IPS-18c (cell line): Measurements from ENCODE around the gene CPT1A.

ENCODE experiments used
- H3K4me3 ChIP-seq: 2 replicates; pipeline ENCODE4 v1.7.0; 2013; ENCODE audit warnings: low read depth, mild to moderate bottlenecking, low read length, moderate library complexity; ENCODE audit not compliant: insufficient read depth
- H3K9me3 ChIP-seq: one replicate; pipeline ENCODE4 v1.6.1; 2013; ENCODE audit warnings: mild to moderate bottlenecking, low read length, moderate library complexity; ENCODE audit not compliant: control insufficient read depth, insufficient read depth

The CPT1A gene

DNA sequence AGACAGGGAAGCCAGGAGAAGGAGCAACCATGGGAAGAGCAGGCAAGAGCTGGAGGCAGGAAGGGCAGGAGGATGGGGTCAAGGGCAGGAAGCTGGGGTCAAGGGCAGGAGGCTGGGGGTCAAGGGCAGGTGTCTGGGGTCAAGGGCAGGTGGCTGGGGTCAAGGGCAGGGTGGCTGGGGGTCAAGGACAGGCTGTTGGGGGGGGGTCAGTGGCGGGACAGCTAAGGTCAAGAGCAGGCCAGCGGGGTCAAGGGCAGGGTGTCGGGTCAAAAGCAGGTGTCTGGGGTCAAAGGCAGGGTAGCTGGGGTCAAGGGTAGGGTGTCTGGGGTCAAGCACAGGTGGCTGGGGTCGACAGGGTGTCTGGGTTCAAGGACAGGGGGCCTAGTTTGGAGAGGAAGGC, 24.2 kb downstream of the CPT1A start:
- Histone ChIP-seq H3K4me3 (no peak overlapping the region), H3K9me3 (peaks cover 2% of the 10 kb centered on the region)

DNA sequence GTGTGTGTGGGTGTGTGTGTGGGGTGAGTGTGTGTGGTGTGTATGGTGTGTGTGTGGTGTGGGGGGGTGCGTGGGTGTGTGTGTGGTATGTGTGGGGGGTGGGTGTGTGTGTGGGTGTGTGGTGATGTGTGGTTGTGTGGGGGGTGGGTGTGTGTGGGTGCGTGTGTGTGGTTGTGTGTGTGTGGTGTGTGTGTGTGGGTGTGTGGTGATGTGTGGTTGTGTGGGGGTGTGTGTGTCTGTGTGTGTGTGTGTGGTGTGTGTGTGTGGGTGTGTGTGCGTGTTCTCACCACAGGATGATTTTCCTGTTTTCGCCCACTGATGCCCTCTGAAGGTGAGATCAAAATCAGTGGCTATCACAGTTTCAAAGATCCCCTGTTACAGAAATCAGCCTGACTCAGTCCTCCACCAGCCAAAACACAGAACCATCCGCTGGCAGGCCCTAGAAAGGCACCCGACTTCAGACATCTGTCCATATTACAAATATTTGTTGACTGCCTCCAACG, 24.7 kb downstream of the CPT1A start:
- peaks cover 2% of the 10 kb centered on the region for H3K9me3 ChIP-seq
- no peak overlapping the region for H3K4me3 ChIP-seq

DNA sequence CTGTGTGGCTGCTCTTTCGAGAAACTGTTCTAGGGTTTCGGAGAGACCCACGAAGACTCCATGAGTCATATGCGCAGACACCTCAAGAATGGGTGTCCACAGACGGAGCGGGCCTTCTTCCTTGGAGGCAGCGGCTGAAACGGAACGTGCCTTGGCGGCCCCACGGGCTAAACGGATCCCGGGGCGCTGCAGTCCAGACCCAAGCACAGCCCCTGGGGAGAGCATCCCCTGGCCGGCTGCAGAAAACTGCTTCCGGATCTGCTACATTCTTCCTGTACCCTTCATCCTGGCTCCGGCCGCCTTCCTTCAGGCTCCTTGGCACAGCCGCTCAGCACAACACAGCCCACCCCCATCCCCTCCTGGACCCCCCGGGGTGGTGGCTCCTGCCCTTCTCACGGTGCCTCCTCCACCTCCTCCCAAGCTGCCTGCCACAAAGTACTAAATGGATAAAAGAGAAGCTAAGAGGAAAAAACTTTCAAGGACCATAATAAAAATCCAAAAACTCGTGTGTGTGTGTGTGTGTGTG, 25.4 kb downstream of the CPT1A start:
- no peak overlapping the region for H3K4me3 ChIP-seq

DNA sequence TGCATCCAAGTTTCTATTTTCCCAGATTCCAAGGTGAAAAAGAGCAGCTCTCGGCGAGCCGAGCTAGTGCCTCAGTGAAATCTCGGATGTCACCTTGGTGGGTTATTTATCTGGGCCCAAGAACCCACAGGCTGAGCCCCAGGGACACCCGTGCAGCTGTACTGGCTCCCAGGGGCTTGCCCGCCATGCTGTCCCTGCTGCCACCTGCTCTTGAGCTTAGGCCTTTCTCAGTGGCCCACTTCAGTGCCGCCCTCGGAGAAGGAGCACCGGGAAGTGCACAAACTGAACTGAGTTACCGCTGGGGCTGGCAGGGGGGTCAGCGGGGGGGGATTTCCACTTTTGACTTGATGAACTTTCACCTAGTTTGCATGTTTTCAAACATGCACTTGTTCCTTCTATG, 27.9 kb downstream of the CPT1A start:
- Histone ChIP-seq H3K9me3 (peaks cover 2% of the 10 kb centered on the region), H3K4me3 (no peak overlapping the region)

More for the DNA sequence above, 25.4 kb downstream of the CPT1A start:
- peaks cover 2% of the 10 kb centered on the region for H3K9me3 ChIP-seq

DNA sequence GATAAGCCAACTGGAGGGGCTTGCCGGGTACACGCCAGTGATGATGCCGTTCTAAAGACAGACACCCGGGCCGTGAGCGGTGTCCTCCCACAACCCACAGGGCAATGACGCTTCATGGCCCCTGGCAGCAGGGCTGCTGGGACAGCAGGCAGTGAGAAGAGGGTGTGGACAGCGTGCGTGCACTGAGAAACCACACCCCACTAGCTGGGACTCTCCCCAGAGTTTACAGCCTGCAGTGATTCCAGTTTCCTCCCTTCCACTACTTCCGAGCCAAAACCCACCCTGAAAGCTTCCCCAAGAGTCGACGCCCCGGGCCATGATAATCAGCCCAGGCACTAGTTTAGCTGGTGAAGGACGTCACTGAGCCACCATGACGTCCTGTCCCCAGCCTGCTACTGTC, 29.2 kb downstream of the CPT1A start:
- peaks cover 2% of the 10 kb centered on the region for H3K9me3 ChIP-seq
- H3K4me3 ChIP-seq = no peak overlapping the region

DNA sequence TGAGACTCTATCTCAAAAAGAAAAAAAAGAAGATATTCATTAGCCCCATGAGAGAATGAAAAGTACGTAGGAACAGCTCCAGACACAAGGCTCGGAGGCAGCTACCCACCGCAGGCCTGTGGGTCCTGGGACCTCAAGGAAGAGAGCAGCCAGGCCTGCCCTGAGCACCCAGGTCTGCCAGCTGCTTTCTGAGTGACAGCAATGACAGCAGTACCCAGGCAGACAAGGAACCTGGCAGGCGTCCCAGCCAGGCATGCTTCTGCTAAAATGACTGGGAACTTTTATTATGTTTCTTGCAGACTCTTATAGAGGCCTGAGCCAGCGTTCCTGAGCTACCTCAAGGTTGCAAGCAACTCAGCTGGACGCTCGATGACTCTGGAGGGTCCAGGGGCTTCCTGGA, 31.6 kb downstream of the CPT1A start:
- peaks cover 2% of the 10 kb centered on the region for H3K9me3 ChIP-seq
- H3K4me3 ChIP-seq = no peak overlapping the region

DNA sequence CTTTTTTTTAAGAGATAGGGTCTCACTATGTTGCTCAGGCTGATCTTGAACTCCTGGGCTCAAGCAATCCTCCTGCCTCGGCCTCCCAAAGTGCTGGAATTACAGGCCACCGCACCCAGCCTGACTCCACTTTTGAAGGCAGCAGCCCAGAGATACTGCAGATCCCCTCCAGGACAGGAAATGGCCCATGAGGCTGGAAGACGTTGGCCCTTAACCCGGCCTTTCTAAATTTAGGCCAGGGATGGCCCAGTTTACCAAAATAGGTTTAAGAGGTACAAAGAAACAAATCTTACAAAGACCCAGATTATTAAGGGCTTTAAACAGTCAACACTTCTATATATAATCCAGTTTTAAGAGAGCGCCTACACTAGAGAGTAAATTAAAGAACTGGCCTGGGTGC, 32.2 kb downstream of the CPT1A start:
- peaks cover under 1% of the 10 kb centered on the region for H3K9me3 ChIP-seq
- H3K4me3 ChIP-seq = no peak overlapping the region

DNA sequence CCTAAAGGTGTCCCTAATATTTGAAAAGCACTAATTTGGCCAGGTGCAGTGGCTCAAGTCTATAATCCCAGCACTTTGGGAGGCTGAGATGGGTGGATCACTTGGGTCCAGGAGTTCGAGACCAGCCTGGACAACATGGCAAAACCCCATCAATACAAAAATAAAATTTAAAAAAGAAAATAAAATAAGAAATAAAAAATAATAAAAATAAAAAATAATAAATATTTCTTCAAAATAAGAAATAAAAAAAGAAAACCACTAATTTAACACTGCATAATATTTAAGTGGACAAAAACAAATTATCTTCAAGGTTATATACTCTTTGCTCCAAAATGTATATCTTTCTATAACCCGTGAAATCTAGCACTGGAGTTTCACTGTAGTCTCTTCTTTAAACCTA, 32.9 kb downstream of the CPT1A start:
- no peak overlapping the region for H3K4me3 ChIP-seq

DNA sequence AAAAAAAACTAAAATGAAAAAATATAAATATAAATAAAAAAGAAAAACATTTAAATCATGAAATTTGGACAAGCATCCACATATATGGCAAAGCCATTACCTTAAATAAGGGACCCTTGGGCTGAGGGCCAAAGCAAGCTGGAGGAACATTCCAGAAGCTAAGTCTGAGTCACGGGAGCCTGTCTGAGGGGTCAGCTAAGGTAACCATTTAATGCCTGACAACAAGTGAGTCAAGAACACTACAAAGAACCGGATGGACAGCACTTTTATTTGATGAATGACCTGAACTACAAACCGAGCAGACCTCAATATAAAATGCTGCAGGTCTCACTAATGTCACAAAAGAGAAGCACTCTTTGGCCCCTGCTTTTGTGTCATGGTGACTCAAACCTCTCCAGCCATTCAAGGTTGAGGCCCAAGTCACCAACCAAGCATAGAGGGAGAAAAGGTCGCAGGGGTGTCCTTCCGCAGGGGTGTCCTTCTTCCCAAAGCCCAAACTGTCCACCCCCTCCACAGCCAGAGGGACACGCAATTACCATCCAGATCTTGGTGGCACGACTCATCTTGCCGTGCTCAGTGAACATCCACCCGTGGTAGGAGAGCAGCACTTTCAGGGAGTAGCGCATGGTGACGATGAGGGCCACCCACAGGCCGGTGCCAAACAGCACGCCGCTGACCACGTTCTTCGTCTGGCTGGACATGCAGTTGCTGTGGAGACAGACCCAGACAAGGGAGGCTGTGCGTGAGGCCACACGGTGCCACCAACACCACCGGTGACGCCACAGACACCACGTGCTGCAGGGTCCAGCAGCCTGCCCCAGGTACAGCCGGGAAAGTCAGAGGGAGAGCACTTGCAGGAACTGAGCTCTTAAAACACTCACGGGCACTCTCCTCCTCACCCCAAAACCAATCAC, 34.5 kb downstream of the CPT1A start:
- Histone ChIP-seq H3K4me3 (no peak overlapping the region), H3K9me3 (no peaks in the 10 kb centered on the region)

More for the DNA sequence above, 32.9 kb downstream of the CPT1A start:
- H3K9me3 ChIP-seq = no peaks in the 10 kb centered on the region

DNA sequence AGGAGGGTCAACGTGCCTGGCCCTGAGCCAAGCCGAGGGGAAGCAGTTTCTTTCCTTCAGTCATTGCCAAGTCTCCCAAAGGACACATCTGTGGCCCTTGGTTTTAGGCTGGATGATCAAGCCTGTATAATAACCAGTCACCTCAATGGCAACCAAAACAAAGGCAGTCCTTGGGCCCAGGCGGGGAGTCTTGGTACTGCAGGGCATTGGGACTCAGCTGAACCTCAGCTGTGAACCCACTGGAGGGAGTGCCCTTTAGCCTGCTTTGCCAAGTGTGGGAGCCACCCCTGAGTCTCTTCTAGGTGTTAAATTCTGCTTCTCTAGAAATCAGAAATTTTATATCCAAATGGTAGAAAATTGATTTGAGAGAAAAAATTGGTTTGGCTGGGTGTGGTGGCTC, 36.9 kb downstream of the CPT1A start:
- H3K9me3 ChIP-seq = no peaks in the 10 kb centered on the region
- no peak overlapping the region for H3K4me3 ChIP-seq

DNA sequence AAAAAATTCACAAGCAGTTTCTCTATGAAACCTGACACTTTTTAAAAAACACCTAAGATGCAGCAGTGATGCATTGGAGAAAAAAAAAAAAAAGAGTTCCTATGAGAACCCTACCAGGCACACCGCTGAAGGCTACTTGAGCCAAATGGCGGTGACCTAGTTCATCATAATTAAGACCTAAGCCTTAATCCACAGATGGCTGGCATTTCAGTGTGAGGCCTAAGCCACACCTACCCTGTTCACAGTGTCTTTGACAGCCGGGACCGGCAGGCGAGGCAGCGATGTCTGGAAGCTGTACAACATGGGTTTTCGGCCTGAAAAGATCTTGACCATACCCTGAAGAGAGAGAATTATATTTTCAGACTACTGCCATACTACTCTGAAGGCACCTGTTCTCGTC, 38.0 kb downstream of the CPT1A start:
- H3K4me3 ChIP-seq = no peak overlapping the region
- H3K9me3 ChIP-seq = no peaks in the 10 kb centered on the region

DNA sequence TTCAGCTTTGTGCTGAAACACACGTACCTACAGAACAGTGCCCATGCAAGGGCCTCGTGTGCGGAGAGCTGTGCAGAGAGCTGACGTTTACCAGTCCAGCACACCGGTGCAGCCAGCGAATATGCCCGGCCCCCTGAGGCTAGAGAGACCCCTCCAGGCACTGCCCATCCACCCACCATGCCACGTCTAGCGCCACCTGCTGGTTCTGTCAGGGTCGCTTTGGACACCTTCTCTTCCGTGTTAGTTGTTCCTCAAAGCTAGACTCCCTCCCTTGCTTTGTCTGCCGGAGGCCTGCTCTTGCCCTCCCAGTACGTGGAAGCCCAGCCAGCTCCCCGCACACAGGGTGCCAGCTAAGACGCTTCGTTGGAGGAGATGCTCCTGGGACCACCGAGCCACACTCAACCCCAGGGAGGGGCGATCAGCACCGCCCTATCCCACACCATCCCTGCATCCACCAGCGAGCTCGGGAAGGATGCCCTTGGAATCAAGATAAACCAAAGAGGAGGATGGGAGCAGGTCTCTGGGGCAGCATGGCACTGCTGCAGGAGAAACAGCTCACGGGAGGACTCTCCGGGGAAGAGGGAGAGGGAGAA, 43.4 kb downstream of the CPT1A start:
- Histone ChIP-seq H3K4me3 (no peak overlapping the region), H3K9me3 (no peaks in the 10 kb centered on the region)

DNA sequence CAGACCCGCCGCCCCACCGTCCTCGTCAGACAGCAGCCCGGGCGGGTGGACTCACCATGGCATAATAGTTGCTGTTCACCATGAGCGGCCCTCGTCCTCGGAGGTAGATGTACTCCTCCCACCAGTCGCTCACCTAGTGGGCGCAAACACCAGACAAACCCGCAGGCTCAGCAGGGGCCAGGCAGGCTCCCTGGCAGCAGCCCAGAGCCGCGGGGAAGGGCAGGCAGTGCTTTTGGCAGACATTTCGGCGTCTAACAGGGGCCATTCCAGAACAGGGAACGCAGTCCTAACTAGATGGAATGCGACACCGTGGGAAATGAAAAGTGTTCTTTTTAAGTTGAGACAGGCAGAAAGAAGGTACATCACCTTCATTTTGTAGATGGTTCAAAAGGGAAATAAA, 44.9 kb downstream of the CPT1A start:
- H3K4me3 ChIP-seq = no peak overlapping the region
- H3K9me3 ChIP-seq = no peaks in the 10 kb centered on the region

DNA sequence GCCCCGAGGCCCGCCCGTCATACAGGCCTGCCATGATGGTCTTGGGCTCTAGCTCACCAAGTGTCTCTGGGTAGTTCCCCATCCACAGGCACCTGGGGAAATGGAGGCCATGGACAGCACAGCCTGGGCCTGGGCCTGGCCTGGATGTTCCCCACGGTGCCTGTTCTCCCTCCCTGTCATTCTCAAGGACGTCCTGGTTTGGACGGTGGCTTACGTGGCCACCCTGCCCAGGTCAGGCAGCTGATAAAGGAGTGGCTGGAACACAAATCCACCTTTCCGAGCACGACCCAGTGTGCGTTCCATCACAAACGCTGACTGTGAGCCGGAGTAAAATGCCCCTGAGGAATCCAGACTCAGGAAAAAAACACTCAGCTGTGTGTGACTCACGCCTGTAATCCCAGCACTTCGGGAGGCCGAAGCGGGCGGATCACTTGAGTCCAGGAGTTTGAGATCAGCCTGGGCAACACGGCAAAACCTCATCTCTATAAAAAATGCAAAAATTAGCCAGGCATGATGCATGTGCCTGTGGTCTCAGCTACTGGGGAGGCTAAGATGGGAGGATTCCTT, 49.2 kb downstream of the CPT1A start:
- Histone ChIP-seq H3K9me3 (no peaks in the 10 kb centered on the region), H3K4me3 (no peak overlapping the region)

DNA sequence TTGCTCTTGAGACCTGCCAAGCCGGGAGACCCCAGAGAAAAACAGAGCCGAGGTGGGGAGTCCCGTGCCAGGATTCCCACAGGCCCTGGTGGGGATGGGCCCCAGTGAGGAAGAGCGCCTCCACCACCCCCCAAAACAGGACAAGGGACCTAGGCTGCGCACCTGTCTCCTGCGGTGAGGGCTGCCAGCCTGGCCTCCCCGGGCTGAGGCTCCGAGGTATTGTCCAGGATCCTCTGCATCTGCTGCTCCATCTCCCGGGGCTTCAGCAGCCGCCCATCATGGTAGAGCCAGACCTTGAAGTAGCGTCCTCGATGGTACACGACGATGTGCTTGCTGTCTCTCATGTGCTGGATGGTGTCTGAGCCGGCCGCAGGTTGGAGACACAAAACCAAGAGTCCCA, 57.1 kb downstream of the CPT1A start:
- H3K9me3 ChIP-seq = no peaks in the 10 kb centered on the region
- H3K4me3 ChIP-seq = no peak overlapping the region

DNA sequence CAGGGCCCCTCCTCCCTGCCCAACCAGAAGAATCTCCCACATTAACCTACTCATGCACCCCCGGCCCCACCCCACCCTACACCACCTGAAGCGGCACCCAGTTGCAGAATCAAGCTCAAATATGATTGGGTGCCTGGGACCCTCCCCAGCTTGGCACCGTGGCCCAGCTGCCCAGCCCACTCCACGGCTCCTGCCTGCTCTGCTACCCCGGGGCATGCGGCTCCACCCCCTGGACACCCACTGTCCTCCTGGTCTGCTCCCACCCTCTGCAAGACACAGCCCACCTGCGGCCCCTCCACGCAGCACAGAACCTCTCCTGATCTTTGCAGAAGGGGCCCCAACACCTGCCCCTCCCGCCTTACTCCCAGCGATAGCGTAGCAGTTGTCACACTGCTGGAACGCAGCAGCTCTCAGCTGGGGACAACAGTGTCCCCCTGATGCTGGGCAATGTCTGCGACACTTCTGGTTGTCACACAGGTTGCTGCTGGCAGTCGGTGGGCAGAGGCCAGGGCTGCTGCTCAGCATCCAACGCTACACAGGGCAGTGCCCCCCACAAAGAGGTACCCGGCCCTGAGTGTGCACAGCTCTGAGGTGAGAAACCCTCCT, 58.4 kb downstream of the CPT1A start:
- no peaks in the 10 kb centered on the region for H3K9me3 ChIP-seq
- no peak overlapping the region for H3K4me3 ChIP-seq

DNA sequence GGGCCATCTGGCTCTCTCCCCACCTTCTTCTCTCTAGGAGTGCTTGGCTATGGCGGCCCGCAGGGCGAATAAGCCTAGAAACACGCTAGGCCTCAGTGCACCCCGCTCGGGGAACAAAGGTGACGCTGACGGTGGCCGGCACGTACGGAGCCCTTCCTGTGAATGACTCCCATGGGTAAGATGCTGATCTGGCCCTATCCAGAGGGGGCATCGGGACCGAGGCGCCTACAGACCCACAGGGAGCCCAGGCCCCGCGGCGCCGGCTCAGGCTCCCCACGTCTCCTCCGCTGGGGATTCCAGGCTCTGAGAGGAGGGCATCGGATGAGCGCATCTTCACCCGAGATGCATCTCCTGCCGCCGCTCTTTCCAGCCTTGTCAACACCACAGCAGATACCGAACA, 59.0 kb downstream of the CPT1A start:
- no peak overlapping the region for H3K4me3 ChIP-seq
- H3K9me3 ChIP-seq = no peaks in the 10 kb centered on the region
